Stimulated activated CD4-positive, alpha-beta T cell treated with anti-CD3 and anti-CD28 coated beads, Interleukin-4, amount 100 ng/mL, for 24 hours (primary cell): ENCODE data around the gene DPH3.

ENCODE experiments used
- DNase-seq: peaks from one replicate; pipeline ENCODE4 v3.0.0-alpha.2; 2020

The DPH3 gene

GRCh38 chr3:16227566-16227965, 37.2 kb downstream of the DPH3 start:
- no peak for DNase-seq

- no peak for DNase-seq
Measured at GRCh38 chr3:16224325-16224724, 40.4 kb downstream of the DPH3 start.

DNA sequence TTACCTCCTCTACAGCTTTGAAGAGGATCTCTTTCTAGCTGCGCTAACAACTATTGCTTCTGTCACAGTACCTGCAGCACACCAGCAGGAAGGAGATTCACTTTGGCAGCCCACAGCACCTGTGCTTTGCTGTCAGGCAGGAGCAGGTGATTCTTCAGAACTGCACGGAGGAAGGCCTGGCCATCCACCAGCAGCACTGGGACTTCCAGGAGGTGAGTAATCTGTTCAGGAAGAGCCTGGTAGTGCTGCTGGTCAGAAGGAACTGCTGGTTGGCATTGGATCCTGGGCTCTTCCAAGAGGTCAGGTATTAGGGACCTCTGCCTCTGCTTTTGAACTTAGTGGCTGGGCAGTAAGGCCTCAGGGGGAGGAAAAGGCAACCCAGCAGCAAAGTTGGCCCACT, 42.2 kb downstream of the DPH3 start:
- no peak for DNase-seq

- no peak for DNase-seq
Measured at GRCh38 chr3:16221990-16222389, 42.8 kb downstream of the DPH3 start.

DNA sequence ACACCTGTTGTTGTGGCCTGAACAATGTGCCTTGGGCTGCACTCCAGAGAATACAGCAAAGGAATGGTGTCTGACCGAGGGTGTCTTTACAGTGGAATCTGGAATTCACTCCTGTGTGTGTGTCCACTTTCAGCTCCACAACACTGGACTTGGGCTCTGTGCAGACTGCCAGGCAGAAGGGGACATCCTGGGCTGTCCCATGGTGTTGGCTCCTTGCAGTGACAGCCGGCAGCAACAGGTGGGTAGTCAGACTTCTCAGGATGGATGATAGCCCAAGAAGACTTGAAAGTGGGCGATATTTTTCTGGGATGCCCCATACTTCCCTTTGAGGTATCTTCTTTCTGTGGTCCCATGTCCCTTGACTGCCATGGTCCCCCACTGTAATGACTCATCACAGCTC, 45.0 kb downstream of the DPH3 start:
- no peak for DNase-seq

GRCh38 chr3:16216373-16216935, 48.3 kb downstream of the DPH3 start:
- no peak for DNase-seq

DNA sequence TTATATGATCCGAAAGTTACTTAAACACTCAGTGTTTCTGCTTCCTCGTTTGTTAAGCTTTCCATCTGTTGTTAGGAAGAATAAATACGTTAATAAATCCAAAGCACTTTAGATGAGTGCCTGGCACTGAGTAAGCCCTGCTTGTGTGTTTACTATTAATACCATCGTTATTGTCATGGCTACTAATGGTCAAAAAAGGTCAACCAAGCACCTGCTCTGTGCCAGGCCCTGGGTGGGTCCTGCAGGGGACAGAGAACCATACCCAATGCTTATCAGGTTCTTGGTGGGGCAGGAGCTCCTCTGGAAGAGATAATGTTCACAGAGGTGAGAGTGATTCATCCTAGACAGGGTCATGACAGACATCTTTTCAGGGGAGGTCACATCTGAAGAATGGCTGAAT, 50.4 kb downstream of the DPH3 start:
- no peak for DNase-seq

- DNase-seq: no peak
Measured at GRCh38 chr3:16211176-16211904, 53.4 kb downstream of the DPH3 start.
